GM21447 (cell line): ENCODE results near the gene BASP1.
"Not testable (repeated sequence)": the region's sequence is repeated elsewhere in the genome, so short reads cannot be mapped to it uniquely, and the experiment has no call there.

Experiments
- ATAC-seq: cut with Tn5 transposase; IDR thresholded peaks from one replicate; pipeline ENCODE4 v1.9.1; 2021; ENCODE audit not compliant: unreplicated experiment

The BASP1 gene

DNA sequence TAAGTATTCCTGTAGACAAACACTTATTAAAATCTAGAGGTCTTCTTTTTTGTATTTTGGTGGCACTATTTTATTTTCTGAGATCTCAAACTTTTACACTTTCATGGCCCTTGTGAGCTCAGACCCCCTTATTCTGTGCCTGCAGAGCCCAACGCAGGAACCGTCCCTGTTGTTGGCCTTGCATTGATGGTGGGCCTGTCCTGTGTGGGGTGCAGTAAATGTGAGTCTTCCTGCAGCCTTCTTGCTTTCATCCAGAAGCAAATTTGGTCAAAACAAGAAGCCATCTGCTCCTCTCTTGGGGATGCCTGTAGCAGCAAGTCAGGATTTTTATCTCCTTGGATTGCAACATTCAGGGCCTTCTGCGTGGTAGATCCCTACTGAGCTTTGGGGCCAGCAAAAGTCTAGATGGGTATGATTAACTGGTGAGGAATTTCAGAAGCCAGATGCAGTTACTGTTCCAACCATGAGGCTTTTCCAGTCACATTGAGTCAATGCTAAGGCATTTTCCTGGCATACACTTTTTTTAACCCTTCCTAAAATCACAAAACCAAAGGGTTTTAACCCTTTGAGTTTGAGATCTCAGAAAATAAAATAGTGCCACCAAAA, 31.7 kb downstream of the BASP1 start:
- ATAC-seq: no peak

DNA sequence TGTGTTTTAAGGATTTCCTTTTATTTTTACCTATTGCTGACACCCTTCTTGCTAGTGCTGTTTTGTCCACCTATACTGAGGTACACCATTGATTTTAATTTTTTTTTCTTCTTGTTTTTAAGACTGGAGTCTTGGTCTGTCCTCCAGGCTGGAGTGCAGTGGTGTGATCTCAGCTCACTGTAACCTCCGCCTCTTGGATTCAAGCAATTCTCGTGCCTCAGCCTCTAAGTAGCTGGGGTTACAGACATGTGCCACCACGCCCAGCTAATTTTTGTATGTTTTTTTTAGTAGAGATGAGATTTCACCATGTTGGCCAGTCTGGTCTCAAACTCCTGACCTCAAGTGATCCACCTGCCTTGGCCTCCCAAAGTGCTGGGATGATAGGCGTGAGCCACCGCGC, 32.4 kb downstream of the BASP1 start:
- not testable (repeated sequence) for ATAC-seq

DNA sequence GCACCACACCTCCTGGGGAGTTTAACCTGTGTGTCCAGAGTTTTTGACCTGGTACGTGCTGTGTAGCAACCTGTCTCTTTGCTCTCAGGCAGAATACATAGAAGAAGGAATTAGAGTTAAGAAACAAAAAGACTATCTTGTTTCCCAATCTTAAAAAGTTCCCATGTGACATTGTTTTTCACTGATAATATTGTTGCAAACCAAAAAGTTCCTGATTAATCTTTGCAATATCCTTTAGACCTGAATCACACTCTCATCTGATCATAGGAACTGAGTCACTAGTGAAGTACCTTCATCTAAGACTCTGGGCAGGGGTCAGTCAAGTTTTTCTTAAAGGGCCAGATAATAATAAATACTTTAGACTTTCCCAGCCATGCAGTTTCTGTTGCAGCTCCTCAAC, 35.1 kb downstream of the BASP1 start:
- no peak for ATAC-seq

DNA sequence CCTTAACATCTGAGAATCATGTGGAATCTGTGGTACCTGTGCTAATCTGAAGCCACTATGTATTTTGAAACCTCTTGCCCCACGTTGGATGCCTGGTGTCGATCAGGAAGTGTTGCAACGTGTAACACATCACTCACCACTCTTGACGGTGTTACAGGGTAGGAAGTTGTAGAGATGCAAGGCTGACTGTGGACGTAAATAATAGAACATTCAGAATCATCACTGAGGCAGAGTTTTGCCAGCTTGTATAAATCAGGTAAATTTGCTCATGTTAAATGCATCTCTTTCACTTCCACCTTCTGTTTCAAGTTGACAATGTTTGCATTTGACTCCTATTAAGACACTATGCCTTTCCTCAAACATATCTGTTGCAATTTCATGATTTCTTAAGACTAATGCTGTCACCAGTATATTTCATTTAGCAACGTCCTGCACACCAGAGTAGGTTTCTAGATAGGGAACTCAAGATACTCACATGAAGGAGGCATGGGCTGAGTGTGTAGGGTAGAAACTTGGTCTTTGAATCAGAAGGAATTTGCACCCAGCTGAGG, 38.1 kb downstream of the BASP1 start:
- peak; percentile 65 for ATAC-seq

DNA sequence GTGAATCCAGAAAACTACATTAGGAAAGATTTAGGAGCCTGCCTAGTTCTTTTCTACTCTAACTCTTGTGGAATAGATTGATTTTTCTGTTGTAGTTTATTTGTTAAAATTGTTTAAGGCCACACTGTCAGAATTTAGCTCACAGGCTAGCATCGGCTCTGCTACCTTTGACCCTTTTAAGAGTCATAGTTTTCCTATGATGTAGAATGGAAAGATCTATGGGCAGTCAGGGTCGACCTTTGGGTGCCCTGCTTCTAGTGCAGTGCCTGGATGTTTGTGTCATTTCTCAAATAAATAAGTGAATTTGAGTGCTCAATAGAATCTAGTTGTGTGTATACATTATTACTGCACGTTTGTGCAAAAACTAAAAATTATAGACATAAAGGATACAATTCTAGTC, 38.7 kb downstream of the BASP1 start:
- no peak for ATAC-seq

DNA sequence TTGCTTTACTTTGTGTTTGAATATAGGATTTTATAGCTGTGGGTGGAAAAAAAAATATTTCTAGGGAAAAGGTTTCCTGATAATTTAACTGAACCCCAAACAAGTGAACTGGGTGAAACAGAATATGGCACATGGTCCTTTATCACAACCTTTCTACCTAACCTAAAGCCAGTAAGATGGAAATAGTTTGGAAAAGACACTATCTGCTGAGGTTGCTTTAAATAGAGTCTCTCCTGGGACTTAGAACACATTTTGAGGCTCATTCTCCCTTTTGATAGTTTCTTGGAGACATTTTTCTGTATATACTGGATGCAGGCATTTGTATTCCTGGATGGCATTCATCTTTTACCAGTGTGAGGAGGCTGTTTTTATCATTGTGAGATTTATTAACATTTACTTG, 39.4 kb downstream of the BASP1 start:
- ATAC-seq: no peak

DNA sequence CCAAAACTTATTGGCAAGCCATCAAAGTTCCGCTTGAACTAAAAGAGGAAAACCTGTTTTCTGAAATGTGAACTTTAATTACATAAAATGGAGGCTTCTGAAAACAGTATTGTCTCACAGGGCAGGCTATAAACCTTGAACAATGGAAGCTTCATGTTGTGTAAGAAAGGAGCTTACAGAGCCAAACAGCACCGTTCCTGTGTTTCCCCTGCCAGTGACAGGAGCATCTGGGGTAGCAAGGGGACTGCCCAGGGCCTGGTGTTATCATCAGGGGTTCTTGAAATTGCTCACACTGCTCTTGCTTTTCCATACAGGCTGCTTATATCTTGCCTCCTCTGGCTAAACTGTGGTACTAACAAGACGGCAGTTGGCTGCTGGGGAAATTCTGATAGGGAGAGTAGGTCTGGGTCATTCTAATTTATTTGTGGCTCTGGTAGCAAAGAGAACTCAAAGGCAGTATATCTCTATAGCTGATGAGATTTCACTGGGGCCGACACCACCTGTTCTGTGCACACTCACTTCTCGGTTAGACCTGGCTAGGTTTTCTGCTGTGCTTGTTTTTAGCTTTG, 40.4 kb downstream of the BASP1 start:
- ATAC-seq: peak; percentile 67

DNA sequence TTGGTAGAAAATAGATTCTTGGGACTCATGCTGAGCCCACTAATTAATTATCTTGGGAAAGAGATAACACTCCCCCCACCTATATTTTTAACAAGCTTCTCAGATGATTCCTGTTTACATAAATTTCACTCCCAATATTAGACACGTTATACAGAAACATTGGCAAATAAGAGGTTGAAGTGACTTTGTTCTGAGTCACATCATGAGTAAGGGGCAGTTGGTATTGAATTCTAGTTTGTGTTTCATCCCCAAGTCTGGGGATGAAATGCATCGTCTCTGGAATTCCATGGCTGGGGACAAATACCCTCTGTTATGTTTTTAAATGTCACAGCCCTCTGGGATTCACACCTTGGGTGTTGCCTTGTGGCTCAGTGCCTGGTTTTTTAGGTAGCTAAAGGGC, 41.0 kb downstream of the BASP1 start:
- no peak for ATAC-seq

DNA sequence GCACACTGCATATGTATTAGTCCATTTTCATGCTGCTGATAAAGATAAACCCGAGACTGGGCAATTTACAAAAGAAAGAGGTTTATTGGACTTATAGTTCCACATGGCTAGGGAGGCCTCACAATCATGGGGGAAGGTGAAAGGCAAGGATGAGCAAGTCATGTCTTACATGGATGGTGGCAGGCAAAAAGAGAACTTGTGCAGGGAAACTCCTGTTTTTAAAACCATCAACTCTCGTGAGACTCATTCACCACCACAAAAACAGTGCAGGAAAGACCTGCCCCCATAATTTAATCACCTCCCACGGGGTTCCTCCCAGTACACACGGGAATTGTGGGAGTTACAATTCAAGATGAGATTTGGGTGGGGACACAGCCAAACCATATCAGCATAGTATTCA, 41.6 kb downstream of the BASP1 start:
- ATAC-seq: not testable (repeated sequence)

DNA sequence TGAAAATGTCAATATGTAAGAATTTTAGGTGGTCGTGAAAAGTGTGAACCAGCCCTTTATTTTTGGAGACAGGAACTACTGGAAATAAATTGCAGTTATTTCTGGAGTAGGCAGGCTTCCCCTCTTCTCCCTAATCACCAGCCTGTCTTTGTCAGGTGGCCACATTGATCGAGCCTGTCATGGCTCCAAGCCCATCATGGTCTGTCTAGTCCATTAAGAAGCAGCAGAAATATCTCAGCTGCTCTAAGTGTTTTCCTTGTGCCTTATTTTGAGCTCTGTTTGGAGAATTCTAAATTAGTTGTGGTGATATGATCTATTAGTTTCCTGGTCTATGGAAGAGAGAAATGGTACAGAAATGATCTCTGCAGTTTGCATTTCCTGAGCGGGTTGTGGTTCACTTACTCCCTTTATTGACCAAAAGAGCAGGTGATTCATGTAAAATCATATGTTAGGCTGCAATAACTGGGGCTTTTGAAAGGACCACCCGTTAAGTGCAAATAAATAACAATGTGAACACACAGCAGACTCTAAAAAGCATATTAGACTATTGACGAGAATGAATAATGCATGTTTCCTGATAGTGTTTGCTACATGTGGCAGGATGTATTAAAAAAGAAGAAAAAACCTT, 42.3 kb downstream of the BASP1 start:
- no peak for ATAC-seq

DNA sequence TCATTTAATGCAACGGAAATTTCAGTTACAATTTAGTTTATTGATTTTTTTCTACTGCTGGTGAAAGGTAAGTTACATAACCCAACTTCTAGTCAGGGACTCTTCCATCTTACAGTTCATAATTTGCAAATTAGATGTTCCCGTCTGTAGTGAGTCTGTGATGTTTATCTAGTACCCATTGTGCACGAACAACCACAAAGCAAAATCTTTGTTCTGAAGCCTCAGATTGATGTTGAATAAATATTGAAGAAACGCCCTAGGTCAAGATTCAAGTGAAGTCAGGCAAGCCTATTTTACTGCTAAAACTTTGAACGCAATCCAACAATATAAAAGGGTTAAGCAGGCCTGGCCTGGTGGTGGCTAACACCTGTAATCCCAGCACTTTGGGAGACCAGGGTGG, 43.1 kb downstream of the BASP1 start:
- ATAC-seq: no peak

DNA sequence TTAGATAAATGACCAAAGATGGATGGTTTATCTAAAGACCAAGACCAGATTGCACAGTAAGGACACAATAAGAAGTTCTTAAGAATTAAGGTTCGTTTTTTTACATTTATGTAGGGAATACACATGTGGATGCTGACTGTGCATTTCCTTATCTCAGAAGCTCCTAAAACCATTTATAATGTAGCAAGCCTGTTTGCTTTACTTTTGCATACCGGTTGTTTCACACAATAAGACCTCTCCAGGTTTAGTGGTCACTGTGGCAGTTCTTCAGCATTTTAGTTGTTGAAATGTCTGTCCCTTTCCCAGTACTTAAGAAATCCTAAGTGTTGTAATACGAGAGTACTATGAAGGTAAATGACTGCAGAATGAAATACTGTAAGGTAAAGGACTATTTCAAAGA, 43.6 kb downstream of the BASP1 start:
- no peak for ATAC-seq

DNA sequence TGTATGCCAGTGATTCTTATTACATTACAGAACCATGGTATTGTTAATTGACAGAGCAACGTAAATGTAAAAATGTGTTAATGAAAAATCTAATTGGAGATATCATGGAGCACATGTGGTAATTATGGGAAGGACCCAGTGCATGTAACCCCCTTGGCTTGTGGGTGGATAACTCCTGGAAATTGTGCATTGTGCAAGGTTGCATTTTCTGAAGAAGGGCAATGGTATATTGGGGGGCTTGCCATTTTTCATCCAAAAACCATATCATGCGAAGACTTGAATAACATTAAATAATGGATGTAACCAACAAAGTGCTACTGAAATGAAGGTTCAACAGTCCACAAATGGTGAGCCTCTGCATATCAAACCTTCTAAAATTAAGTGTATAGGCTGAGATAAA, 47.6 kb downstream of the BASP1 start:
- no peak for ATAC-seq

DNA sequence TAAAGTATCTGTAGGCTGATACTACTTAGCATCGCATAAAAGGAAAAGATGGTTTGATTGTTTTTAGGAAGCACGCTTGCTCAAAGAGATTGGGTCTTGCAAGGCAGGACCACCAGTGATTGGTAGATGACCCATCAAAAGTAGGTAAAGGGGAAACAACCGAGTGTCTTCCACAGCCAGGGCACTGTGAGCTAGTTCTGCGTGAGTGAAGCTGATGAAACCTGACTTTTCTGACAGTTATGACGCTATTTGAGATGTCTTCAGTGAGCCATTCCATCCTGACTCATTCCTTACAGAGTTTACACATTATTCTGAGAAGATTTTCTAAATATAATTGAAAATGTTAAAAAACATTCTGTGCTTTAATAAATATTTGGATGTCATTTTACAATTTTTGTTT, 49.7 kb downstream of the BASP1 start:
- ATAC-seq: peak; percentile 54

DNA sequence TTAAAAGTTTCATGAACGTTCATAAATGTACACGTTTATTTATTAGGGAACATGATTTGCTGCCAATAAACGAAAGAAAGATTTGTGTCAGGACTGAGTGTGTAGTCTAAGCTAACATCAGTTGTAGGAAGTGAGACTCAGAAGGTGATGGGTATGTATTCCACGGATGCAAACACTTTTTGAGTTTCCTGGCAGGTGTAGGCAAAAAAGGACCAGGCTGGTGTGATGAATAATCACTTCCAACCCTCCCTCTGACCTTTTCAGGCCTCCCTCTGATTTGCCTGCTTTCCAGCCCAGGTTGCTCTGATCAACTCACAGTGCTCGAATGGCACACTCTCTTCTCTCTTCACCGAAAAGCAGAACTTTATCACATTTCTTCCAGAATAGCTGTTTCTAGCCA, 51.8 kb downstream of the BASP1 start:
- ATAC-seq: peak; percentile 86

DNA sequence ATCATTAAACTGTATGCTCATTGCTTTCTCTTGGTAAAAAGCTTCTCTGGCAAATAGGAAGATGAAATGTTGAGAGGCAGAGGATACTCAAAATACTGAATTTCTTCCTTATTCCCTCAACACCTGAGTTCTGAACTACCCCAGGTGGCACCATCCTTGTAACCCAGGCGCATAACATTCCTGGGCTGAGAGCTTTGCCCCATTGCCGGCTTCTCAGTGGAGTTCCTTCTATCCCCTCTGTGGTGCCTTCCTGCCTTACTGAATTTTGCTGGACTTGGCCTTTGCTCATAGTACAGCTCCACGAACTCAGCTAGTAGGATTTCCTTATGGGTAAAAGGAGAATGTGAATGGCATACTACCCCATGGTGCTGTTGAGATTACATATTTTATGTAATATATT, 54.7 kb downstream of the BASP1 start:
- no peak for ATAC-seq

DNA sequence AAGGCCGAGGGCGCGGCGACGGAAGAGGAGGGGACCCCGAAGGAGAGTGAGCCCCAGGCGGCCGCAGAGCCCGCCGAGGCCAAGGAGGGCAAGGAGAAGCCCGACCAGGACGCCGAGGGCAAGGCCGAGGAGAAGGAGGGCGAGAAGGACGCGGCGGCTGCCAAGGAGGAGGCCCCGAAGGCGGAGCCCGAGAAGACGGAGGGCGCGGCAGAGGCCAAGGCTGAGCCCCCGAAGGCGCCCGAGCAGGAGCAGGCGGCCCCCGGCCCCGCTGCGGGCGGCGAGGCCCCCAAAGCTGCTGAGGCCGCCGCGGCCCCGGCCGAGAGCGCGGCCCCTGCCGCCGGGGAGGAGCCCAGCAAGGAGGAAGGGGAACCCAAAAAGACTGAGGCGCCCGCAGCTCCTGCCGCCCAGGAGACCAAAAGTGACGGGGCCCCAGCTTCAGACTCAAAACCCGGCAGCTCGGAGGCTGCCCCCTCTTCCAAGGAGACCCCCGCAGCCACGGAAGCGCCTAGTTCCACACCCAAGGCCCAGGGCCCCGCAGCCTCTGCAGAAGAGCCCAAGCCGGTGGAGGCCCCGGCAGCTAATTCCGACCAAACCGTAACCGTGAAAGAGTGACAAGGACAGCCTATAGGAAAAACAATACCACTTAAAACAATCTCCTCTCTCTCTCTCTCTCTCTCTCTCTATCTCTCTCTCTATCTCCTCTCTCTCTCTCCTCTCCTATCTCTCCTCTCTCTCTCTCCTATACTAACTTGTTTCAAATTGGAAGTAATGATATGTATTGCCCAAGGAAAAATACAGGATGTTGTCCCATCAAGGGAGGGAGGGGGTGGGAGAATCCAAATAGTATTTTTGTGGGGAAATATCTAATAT, 58.1 kb downstream of the BASP1 start:
- ATAC-seq: no peak

DNA sequence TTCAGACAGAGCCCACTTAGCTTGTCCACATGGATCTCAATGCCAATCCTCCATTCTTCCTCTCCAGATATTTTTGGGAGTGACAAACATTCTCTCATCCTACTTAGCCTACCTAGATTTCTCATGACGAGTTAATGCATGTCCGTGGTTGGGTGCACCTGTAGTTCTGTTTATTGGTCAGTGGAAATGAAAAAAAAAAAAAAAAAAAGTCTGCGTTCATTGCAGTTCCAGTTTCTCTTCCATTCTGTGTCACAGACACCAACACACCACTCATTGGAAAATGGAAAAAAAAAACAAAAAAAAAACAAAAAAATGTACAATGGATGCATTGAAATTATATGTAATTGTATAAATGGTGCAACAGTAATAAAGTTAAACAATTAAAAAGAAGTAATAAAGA, 59.0 kb downstream of the BASP1 start:
- peak; percentile 60 for ATAC-seq

DNA sequence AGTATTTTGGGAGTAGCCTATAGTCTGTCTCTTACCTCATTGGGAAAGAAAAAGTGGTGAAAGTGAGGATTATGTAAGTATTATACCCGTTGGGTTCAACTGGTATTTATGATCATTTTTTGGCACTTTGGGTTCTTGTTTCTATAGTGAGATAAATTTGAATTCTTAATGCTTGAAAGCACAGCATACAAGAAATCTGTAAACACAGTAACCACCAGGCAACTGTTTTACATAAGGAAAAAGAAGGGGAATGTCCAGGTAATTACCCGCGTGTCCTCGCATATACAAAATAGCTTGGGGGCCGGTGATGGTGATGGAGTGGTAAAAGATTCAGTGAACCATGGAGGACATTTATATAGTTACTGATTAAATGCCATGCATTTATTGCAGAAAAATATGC, 60.5 kb downstream of the BASP1 start:
- ATAC-seq: peak; percentile 36

DNA sequence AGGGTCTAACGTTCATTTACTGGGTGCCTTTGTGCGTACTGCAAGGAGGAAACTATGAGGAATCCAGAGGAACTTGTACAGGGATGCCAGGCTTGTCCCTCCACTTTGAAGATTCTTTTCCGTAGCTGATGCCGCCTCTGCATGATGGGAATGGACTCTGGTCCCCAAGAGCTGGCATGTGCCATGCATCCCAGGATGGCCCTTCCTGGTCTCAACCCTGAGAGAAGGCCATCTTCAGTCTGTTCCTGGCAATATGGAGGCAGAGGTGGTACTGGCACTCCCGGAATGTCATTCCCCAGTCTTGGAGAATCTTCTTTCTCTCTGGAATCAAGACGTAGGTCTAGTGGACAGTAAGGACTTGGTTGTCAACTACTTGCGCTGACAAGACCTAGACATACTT, 61.5 kb downstream of the BASP1 start:
- no peak for ATAC-seq

DNA sequence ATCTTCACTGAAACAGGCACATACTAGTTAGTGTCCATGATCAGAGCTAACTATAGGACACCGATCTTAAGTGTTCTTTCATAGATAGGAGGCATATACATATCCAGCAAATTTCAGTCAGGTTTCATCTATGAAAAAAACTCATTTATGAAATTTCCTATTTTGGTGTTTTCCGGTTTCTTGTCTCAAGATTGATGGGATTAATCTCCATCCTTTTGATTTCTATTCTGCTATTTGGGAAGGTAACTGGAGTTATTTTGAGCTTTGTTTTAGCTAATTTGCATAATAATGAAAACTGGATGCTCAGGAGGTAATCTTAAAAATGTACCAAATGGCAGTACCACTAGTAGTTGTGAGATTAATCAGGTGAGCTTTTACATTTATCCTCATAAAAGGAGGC, 62.1 kb downstream of the BASP1 start:
- no peak for ATAC-seq
